Stimulated activated memory B cell treated with anti-CD40 and anti-IgM and Interleukin-4, amounts not matched to agents 10 μg/mL and 1 μg/mL and 100 μg/mL, for 72 hours (primary cell): ENCODE measurements around the gene DNMT3A.

Experiments used
- ATAC-seq: fragments of 150-1000 bp; cut with Tn5 transposase; 2 replicates; pipeline ENCODE4 v1.10.0; 2021
- H3K27ac Mint-ChIP-seq: one replicate; pipeline ENCODE4 v1.8.0; 2022; ENCODE audit warnings: mild to moderate bottlenecking, mixed read lengths
- H3K27me3 Mint-ChIP-seq: one replicate; pipeline ENCODE4 v1.8.0; 2022; ENCODE audit warnings: mixed read lengths
- H3K36me3 Mint-ChIP-seq: one replicate; pipeline ENCODE4 v1.8.0; 2022; ENCODE audit warnings: mixed read lengths
- H3K4me1 Mint-ChIP-seq: one replicate; pipeline ENCODE4 v1.8.0; 2022; ENCODE audit warnings: mixed read lengths
- H3K4me3 Mint-ChIP-seq: one replicate; pipeline ENCODE4 v1.8.0; 2022; ENCODE audit warnings: mild to moderate bottlenecking, moderate library complexity, mixed read lengths
- H3K9me3 Mint-ChIP-seq: one replicate; pipeline ENCODE4 v1.8.0; 2022; ENCODE audit warnings: mixed read lengths

The DNMT3A gene

GRCh38 chr2:25265802-25266201 is 75.9 kb downstream of the DNMT3A start:
- H3K4me3 Mint-ChIP-seq: no peak overlapping the region
- peaks cover 46% of the 10 kb centered on the region for H3K36me3 Mint-ChIP-seq
- no peak overlapping the region for H3K27ac Mint-ChIP-seq
- ATAC-seq: no peak
- H3K4me1 Mint-ChIP-seq: no peaks in the 10 kb centered on the region
- H3K27me3 Mint-ChIP-seq: no peaks in the 10 kb centered on the region
- no peaks in the 10 kb centered on the region for H3K9me3 Mint-ChIP-seq

- H3K27me3 Mint-ChIP-seq: no peaks in the 10 kb centered on the region
- peaks cover 46% of the 10 kb centered on the region for H3K36me3 Mint-ChIP-seq
- H3K4me3 Mint-ChIP-seq: no peak overlapping the region
- H3K27ac Mint-ChIP-seq: no peak overlapping the region
- no peaks in the 10 kb centered on the region for H3K4me1 Mint-ChIP-seq
- ATAC-seq: no peak
- H3K9me3 Mint-ChIP-seq: no peaks in the 10 kb centered on the region
These were observed 76.7 kb downstream of the DNMT3A start for GRCh38 chr2:25265001-25265400.

DNA sequence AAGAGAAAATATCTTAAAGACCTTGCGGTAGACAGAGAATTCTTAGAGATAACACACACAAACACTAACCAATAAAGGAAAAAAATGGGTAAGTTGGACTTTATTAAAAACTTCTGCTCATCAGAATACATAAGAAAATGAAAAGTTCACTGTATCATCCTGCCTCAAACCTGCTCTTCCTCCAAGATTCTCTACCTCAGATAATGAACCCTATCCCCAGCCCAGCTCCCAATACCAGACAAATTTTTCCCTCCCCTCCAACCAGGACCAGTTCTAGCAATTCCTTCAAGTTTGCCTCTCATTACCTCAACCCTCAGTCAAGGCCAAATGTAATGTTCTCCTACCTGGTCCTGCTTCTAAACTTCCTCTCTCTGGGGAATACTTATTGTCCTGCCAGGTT is 79.4 kb downstream of the DNMT3A start:
- peaks cover 30% of the 10 kb centered on the region for H3K36me3 Mint-ChIP-seq
- ATAC-seq: no peak
- H3K4me1 Mint-ChIP-seq: no peaks in the 10 kb centered on the region
- H3K27ac Mint-ChIP-seq: no peak overlapping the region
- H3K4me3 Mint-ChIP-seq: no peak overlapping the region
- no peaks in the 10 kb centered on the region for H3K9me3 Mint-ChIP-seq
- no peaks in the 10 kb centered on the region for H3K27me3 Mint-ChIP-seq

DNA sequence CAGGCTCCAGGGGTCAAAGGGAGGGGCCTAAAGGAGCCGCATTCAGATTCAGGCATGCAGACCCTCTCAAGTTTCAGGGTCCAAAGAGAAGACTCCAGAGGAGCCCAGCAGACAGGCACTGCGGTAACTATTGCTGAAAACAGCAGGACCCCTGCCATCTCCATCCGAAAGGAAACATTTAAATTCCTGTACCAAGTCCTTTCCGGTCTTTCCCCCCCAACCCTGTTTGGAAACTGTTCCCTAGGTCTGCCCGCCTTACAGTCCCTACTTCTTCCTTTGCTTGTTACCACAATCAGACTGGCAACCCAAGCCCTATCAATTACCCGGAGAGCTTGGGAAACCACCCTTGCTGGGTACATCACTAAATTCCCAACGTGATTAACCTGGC is 82.0 kb downstream of the DNMT3A start:
- H3K27ac Mint-ChIP-seq: no peak overlapping the region
- H3K9me3 Mint-ChIP-seq: no peaks in the 10 kb centered on the region
- H3K4me3 Mint-ChIP-seq: no peak overlapping the region
- H3K36me3 Mint-ChIP-seq: peaks cover 46% of the 10 kb centered on the region
- no peaks in the 10 kb centered on the region for H3K27me3 Mint-ChIP-seq
- H3K4me1 Mint-ChIP-seq: no peaks in the 10 kb centered on the region
- ATAC-seq: no peak

GRCh38 chr2:25258847-25259736 is 82.6 kb downstream of the DNMT3A start:
- peaks cover 47% of the 10 kb centered on the region for H3K36me3 Mint-ChIP-seq
- no peaks in the 10 kb centered on the region for H3K27me3 Mint-ChIP-seq
- no peak for ATAC-seq
- H3K4me3 Mint-ChIP-seq: no peak overlapping the region
- H3K9me3 Mint-ChIP-seq: no peaks in the 10 kb centered on the region
- no peak overlapping the region for H3K27ac Mint-ChIP-seq
- H3K4me1 Mint-ChIP-seq: no peaks in the 10 kb centered on the region

GRCh38 chr2:25257931-25258846 is 83.5 kb downstream of the DNMT3A start:
- no peaks in the 10 kb centered on the region for H3K9me3 Mint-ChIP-seq
- peaks cover 51% of the 10 kb centered on the region for H3K36me3 Mint-ChIP-seq
- no peak for ATAC-seq
- no peak overlapping the region for H3K27ac Mint-ChIP-seq
- no peak overlapping the region for H3K4me3 Mint-ChIP-seq
- H3K27me3 Mint-ChIP-seq: no peaks in the 10 kb centered on the region
- peaks cover 3% of the 10 kb centered on the region for H3K4me1 Mint-ChIP-seq

DNA sequence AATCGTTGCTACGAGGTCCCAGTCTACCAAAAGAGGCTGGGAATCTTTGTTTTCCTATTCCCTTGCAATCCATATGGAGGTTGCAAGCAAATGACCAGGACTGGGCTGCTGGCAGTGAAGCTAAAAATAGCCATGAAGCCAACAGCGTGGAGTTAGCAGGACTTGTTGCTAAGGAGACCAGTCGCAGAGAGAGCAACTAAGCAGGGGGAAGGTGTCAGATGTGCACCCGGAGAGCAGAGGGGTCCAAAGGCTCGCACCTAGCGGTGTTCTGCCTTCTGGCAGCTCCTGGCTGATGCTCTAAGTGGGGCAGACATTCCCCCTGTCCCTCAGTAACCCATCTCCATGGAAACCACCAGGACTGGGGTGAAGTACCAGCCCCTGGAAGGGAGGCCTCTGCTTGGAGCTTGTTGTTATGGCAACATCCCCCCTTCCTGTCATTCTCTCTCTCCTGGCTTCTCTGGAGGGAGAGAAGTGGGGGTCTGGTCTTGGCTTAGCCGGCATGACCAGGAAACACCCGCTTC is 84.6 kb downstream of the DNMT3A start:
- Mint-ChIP-seq H3K27me3 (no peaks in the 10 kb centered on the region), H3K4me1 (peaks cover 9% of the 10 kb centered on the region), H3K4me3 (no peak overlapping the region), H3K36me3 (peaks cover 46% of the 10 kb centered on the region), H3K9me3 (no peaks in the 10 kb centered on the region), H3K27ac (no peak overlapping the region)
- no peak for ATAC-seq

GRCh38 chr2:25256488-25256875 is 85.2 kb downstream of the DNMT3A start:
- Mint-ChIP-seq H3K4me1 (peaks cover 11% of the 10 kb centered on the region), H3K27ac (no peak overlapping the region), H3K36me3 (peaks cover 40% of the 10 kb centered on the region), H3K4me3 (no peak overlapping the region), H3K9me3 (no peaks in the 10 kb centered on the region), H3K27me3 (no peaks in the 10 kb centered on the region)
- ATAC-seq: no peak

- Mint-ChIP-seq H3K27me3 (no peaks in the 10 kb centered on the region), H3K27ac (peak overlapping the region; percentile 1), H3K4me3 (no peak overlapping the region), H3K36me3 (peaks cover 39% of the 10 kb centered on the region), H3K4me1 (peaks cover 16% of the 10 kb centered on the region), H3K9me3 (no peaks in the 10 kb centered on the region)
- no peak for ATAC-seq
These were observed 85.8 kb downstream of the DNMT3A start for GRCh38 chr2:25255745-25256487.

GRCh38 chr2:25254961-25255360 is 86.8 kb downstream of the DNMT3A start:
- no peaks in the 10 kb centered on the region for H3K9me3 Mint-ChIP-seq
- no peak overlapping the region for H3K4me3 Mint-ChIP-seq
- H3K36me3 Mint-ChIP-seq: peaks cover 35% of the 10 kb centered on the region
- no peak for ATAC-seq
- no peaks in the 10 kb centered on the region for H3K27me3 Mint-ChIP-seq
- peaks cover 24% of the 10 kb centered on the region for H3K4me1 Mint-ChIP-seq
- peak overlapping the region; percentile 1 for H3K27ac Mint-ChIP-seq

DNA sequence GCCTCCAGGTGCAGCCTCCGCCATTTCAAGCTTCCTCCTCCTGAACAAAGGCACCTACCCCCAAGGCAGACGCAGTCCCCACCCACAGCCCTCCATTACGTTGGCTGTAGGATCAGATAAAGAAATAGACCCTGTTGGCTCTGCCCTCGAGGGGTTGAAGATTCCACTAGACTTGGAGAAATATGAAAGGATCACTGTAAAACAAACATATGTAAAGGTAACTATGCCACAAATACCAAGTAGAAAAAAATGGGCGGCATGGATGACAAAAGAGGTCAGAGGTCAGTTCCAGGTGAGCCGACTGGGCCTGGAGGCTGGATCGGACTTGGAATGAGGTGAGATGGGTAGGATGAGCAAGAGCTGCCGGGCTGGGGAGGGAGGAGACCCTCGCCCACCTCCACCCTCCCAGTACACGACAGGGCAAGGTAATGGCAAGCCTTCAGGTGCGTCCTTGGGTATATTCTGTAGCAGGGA is 88.5 kb downstream of the DNMT3A start:
- Mint-ChIP-seq H3K27me3 (no peaks in the 10 kb centered on the region), H3K27ac (peak overlapping the region; percentile 75), H3K36me3 (peaks cover 41% of the 10 kb centered on the region)

GRCh38 chr2:25252291-25253152 is 89.2 kb downstream of the DNMT3A start:
- H3K27me3 Mint-ChIP-seq: no peaks in the 10 kb centered on the region
- no peaks in the 10 kb centered on the region for H3K9me3 Mint-ChIP-seq
- H3K4me1 Mint-ChIP-seq: peaks cover 24% of the 10 kb centered on the region
- H3K36me3 Mint-ChIP-seq: peaks cover 45% of the 10 kb centered on the region
- H3K4me3 Mint-ChIP-seq: peak overlapping the region; percentile 66
- peak; percentile 74 for ATAC-seq
- H3K27ac Mint-ChIP-seq: peak overlapping the region; percentile 75

More for the DNA sequence above, 88.5 kb downstream of the DNMT3A start:
- Mint-ChIP-seq H3K9me3 (no peaks in the 10 kb centered on the region), H3K4me3 (peak overlapping the region; percentile 48), H3K4me1 (peaks cover 24% of the 10 kb centered on the region)
- no peak for ATAC-seq

- Mint-ChIP-seq H3K9me3 (no peaks in the 10 kb centered on the region), H3K4me1 (peaks cover 24% of the 10 kb centered on the region), H3K4me3 (peak overlapping the region; percentile 66), H3K27me3 (no peaks in the 10 kb centered on the region), H3K36me3 (peaks cover 52% of the 10 kb centered on the region), H3K27ac (peak overlapping the region; percentile 75)
- peak; percentile 69 for ATAC-seq
These were observed 90.1 kb downstream of the DNMT3A start for GRCh38 chr2:25251422-25252273.
